ENCODE results near the gene NBPF1.
"Not testable (repeated sequence)": the region's sequence is repeated elsewhere in the genome, so short reads cannot be mapped to it uniquely, and the experiment has no call there.

NBPF1 gene

DNA sequence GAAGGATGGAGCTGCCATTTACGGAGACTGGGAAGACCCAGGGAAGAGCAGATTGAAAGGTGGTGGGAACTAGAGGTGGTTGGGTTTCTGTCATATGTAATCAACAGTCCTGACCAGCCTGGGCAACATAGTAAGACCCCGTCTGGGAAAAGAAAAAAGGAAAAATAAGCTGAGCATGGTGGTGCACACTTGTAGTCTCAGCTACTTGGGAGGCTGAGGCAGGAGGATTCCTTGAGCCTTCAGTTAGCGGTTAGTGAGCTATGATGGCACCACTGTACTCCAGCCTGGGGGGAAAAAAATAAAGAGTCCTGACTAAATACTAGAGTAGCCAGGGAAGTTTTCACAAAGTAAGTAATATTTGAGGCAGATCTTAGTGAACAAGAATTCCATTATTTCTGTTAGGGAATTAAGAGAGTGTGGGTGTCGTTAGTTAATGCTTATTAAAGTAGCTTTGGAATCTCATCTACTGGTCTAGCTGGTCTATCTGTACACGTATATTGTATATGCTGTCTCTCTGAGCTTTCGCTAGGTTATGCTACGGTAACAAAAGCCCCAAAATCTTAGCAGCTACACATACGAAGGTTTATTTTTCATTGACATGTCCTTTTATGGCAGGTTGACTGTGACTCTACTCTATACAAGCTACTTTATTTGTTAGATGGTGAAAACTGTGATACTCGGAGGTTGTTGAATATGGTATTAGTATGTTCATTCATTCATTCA, 4.4 kb downstream of the NBPF1 start:
- Histone ChIP-seq H3K27ac (no peak overlapping the region), H3K4me3 (ENCODE audit: low read depth, low read length) (no peak overlapping the region), H3K9me3 (ENCODE audit: severe bottlenecking) (no peaks in the 10 kb centered on the region), H3K27me3 (ENCODE audit: insufficient read depth, low read depth, severe bottlenecking) (no peaks in the 10 kb centered on the region), H3K36me3 (peaks cover 17% of the 10 kb centered on the region)
- TF ChIP-seq, protein P1, sequence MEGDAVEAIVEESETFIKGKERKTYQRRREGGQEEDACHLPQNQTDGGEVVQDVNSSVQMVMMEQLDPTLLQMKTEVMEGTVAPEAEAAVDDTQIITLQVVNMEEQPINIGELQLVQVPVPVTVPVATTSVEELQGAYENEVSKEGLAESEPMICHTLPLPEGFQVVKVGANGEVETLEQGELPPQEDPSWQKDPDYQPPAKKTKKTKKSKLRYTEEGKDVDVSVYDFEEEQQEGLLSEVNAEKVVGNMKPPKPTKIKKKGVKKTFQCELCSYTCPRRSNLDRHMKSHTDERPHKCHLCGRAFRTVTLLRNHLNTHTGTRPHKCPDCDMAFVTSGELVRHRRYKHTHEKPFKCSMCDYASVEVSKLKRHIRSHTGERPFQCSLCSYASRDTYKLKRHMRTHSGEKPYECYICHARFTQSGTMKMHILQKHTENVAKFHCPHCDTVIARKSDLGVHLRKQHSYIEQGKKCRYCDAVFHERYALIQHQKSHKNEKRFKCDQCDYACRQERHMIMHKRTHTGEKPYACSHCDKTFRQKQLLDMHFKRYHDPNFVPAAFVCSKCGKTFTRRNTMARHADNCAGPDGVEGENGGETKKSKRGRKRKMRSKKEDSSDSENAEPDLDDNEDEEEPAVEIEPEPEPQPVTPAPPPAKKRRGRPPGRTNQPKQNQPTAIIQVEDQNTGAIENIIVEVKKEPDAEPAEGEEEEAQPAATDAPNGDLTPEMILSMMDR (IDR thresholded peaks at IDR 0.05; ENCODE audit: low read depth, low read length): no peak
- no peak for DNase-seq

DNA sequence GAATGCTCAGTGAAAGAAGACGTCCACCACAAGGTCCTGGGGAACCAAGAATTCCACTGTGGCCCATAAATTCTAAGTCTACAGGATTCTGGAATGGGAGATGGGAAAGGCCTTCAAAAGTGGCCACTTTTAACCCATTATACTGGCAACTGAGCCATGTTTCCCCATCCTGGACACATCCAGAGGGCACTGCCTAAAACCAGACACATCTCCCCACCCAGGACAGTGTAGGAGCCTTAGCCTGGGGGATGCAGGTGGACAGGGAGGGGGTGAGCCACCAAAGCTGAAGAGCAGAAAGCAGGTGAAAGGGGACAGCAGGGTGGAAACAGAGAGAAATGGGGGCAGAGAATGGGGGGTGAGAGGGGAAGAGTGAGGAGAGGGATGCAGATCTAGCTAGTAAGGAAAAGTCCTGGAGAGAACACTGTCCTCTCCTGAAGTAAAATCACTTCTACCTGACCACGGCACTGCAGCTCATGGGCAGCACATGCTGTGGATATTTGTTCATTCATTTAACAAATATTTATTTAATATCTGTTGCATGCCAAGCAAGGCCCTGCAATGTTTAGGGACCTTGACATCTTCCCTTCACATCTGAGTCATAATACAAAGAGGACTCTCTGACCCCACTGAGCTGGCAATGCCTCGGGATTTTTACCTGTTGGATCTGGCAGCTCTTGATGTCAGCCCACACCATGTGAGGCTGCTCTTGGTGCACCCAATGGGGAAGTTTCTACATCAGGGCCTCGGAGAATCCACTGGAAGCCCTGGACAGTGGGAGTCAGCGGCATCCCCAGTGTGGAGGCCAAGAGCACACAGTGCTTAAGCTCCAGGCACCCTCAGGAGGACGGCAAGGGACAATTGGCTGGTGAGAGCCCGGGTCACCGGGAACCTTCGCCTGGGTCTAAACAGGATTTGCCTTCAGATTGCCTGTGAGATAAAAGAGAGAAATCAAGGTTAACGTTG, 5.2 kb downstream of the NBPF1 start:
- H3K27me3 ChIP-seq (ENCODE audit: insufficient read depth, low read depth, severe bottlenecking); H3K27ac ChIP-seq; DNase-seq; H3K9me3 ChIP-seq (ENCODE audit: severe bottlenecking); H3K4me3 ChIP-seq (ENCODE audit: low read depth, low read length): not testable (repeated sequence)
- peaks cover 17% of the 10 kb centered on the region for H3K36me3 ChIP-seq

DNA sequence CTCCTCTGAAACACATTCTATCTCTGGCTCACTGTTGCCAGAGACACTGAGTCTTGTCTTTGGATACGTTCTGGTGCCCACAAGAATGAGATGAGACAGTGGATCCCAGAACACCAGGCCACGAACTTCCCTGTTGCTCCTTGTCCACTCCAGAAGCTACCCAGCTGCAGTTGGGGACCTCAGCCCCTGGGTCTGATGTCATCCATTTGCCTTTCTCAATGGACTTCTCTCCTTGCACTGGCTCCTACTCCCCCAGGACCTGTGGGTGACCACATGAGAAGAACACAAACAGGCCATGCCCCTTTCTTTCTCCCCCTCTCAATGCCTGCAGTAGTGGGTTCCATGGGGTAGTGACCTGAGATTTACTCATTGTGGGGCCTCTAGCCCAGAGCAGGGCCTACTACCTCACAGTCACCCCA, 5.9 kb downstream of the NBPF1 start:
- TF ChIP-seq, protein P1 (IDR thresholded peaks at IDR 0.05; ENCODE audit: low read depth, low read length): no peak
- Histone ChIP-seq H3K9me3 (ENCODE audit: severe bottlenecking) (no peaks in the 10 kb centered on the region), H3K27me3 (ENCODE audit: insufficient read depth, low read depth, severe bottlenecking) (no peaks in the 10 kb centered on the region), H3K27ac (no peak overlapping the region), H3K4me3 (ENCODE audit: low read depth, low read length) (no peak overlapping the region), H3K36me3 (peaks cover 17% of the 10 kb centered on the region)
- DNase-seq: no peak

DNA sequence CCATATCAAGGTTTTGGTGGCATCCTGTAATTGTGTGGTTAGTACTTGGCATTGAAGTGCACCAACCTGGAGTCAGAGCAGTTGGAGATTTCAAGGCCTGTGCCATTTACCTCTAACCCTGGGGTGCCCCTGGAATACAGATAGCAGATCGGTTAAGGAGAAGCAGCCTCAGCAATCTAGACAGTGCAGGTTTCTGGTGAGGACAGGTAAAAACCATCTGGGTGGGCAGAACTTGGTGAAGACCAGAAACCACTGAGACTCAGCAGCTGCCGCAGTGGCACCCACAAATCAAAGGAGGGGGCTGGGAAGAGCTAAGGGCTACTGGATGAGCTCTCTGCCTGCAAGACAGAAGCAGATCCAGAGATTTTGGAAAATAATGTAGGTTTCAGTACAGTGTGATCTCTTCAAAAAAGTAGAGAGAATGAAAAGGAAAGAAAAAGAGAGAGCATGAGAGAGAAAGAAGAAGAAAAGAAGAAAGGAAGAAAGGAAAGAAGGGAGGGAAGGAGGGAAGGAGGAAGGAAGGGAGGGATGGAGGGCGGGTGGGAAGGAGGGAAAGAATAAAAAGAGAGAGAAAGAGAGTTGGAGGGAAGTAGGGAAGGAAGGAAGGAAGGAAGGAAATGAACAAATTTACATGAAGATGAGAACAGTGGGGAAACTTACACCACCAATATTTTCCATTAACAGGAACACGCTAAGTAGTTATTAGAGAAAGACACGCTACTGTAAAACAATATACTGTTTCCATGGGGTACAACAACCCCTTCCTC, 6.5 kb downstream of the NBPF1 start:
- H3K36me3 ChIP-seq: peaks cover 17% of the 10 kb centered on the region
- not testable (repeated sequence) for H3K4me3 ChIP-seq (ENCODE audit: low read depth, low read length); H3K9me3 ChIP-seq (ENCODE audit: severe bottlenecking); H3K27me3 ChIP-seq (ENCODE audit: insufficient read depth, low read depth, severe bottlenecking); H3K27ac ChIP-seq; DNase-seq

DNA sequence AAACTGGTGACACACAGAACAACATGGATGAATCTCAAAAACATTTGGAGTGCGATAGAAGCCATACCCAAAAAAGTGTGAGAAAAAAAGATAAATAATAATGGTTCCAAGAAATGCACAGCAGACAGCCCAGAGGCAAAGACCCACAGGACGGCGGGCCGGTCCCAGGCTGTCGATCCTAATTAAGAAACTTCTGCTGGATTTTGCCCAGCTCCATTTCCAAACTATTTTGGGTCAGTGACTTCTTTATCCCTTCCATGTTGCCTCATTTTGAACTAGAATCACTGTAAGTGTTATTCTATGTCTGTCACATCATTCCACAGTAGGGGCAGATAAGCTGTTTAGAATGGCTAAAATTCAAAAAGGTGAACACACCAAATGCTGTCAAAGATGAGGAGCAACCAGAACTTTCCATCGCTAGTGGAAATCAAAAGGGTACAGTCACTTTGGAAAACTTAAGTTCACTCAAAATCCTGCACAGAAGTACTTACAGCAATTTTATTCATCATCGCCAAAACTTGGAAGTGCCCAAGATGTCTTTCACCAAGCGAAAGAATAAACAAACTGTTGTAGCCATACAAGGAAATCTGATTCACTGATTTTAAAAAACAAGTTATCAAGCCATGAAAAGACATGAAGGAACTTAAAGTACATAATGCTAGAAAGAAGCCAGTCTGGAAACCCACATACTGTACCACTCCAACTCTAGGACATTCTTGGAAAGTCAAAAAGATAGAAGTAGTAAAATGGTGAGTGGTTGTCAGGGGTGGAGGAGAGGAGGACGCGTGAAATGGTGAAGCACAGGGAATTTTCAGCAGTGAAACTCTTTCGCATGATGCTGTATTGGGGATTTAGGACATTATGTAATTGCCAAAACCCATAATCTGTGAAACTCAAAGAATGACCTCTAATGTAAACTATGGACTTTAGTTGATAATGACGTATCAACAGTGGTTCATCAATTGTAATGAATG, 7.5 kb downstream of the NBPF1 start:
- Histone ChIP-seq H3K36me3 (peaks cover 17% of the 10 kb centered on the region), H3K9me3 (ENCODE audit: severe bottlenecking) (no peaks in the 10 kb centered on the region), H3K27ac (no peak overlapping the region), H3K4me3 (ENCODE audit: low read depth, low read length) (no peak overlapping the region), H3K27me3 (ENCODE audit: insufficient read depth, low read depth, severe bottlenecking) (no peaks in the 10 kb centered on the region)
- no peak for DNase-seq
- TF ChIP-seq, protein P1 (IDR thresholded peaks at IDR 0.05; ENCODE audit: low read depth, low read length): no peak

DNA sequence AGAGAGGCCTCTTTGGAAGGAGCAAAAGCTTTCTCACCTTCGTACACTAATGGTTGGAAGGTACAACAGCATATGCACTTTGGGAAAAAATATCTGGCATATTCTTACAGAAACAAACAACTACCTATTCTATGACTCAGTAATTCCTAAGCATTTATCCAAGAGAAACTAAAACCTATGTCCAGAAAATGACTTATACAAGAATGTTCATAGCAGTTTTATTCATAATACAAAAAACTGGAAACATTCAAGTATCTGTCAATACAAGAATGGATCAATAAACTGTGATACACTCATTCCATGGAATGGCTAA, 8.2 kb downstream of the NBPF1 start:
- H3K9me3 ChIP-seq (ENCODE audit: severe bottlenecking): no peaks in the 10 kb centered on the region
- no peak overlapping the region for H3K4me3 ChIP-seq (ENCODE audit: low read depth, low read length)
- H3K36me3 ChIP-seq: peaks cover 17% of the 10 kb centered on the region
- no peaks in the 10 kb centered on the region for H3K27me3 ChIP-seq (ENCODE audit: insufficient read depth, low read depth, severe bottlenecking)
- H3K27ac ChIP-seq: no peak overlapping the region
- TF ChIP-seq, protein P1 (IDR thresholded peaks at IDR 0.05; ENCODE audit: low read depth, low read length): no peak
- DNase-seq: no peak

DNA sequence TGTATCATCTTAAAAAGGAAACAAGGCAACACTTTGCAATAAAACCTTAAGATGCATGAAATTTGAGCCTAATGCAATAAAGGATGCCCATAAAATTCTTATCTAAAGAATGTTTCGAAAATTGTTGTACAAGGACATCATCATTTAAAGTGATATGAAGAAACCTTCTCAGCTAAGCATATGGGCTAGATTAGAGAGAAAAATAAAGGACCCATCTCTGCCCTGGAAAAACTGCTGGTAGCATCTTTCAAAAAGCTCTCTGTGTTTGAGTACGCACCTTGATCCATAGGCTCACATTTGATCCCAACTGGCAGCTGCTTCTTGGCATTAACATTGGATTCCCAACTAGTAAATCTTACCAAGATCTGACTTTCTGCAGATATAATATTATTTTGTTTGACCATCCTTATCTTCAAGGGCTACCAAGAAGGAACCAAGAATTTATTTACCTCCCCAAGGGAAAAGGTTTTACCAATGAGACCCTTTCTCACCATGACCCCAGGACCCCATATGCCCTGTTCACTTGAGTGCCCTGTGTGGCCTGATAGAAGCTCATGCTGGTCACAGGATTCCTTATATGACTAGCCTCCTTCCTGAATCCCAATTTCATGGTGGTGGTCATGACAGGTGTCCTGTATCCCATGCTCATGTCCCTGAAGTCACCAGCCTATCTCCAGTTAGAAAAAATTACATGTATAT, 8.7 kb downstream of the NBPF1 start:
- not testable (repeated sequence) for H3K27me3 ChIP-seq (ENCODE audit: insufficient read depth, low read depth, severe bottlenecking); H3K27ac ChIP-seq

DNA sequence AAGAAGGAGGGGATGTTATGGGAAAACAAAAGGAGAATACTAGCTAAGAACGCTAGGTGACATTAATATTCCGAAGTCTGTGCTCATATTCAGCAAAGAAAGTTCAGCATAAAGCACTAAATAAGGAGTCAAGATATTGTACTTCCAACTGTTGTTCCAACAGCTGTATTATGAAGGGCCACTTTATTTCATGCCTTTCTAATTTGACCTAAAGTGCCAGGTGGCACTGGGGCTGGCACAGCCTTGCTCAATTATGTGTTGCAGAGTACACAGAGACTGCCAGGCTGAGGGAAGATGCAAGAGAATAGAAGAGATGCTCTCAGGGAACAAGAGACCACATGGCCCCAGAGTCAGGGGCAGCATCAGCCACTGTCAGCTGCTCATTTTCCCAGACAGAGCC, 9.7 kb downstream of the NBPF1 start:
- DNase-seq; H3K9me3 ChIP-seq (ENCODE audit: severe bottlenecking); H3K27ac ChIP-seq; H3K27me3 ChIP-seq (ENCODE audit: insufficient read depth, low read depth, severe bottlenecking); H3K4me3 ChIP-seq (ENCODE audit: low read depth, low read length): not testable (repeated sequence)
- peaks cover 17% of the 10 kb centered on the region for H3K36me3 ChIP-seq

More for the DNA sequence above, 8.7 kb downstream of the NBPF1 start:
- H3K9me3 ChIP-seq (ENCODE audit: severe bottlenecking); DNase-seq; H3K4me3 ChIP-seq (ENCODE audit: low read depth, low read length): not testable (repeated sequence)
- H3K36me3 ChIP-seq: peaks cover 17% of the 10 kb centered on the region
